Neural crest cell (in vitro differentiated cells): Measurements from ENCODE around the gene PRR12. TPM values are rescaled to one million over a fixed set of nuclear protein-coding genes. Genes with fewer than 3 reads are reported as not detected.
A peak's percentile ranks its signal among the peaks of the same experiment; 100 is the strongest.

ENCODE experiments used
- DNase-seq: peaks from one replicate; pipeline ENCODE4 v3.0.0; 2021; ENCODE audit warnings: low read depth, mixed read lengths, low spot score
- H3K27ac Mint-ChIP-seq: one replicate; pipeline ENCODE4 v1.8.0; 2021; ENCODE audit warnings: mild to moderate bottlenecking, mixed read lengths; ENCODE audit not compliant: unreplicated experiment
- H3K27me3 Mint-ChIP-seq: 2 replicates; pipeline ENCODE4 v1.8.0; 2021; ENCODE audit warnings: low read depth, mild to moderate bottlenecking, mixed read lengths
- H3K36me3 Mint-ChIP-seq: 2 replicates; pipeline ENCODE4 v1.8.0; 2021; ENCODE audit warnings: low read depth, mild to moderate bottlenecking, mixed read lengths
- H3K4me1 Mint-ChIP-seq: 2 replicates; pipeline ENCODE4 v1.8.0; 2021; ENCODE audit warnings: mixed read lengths
- H3K4me3 Mint-ChIP-seq: one replicate; pipeline ENCODE4 v1.8.0; 2021; ENCODE audit warnings: mild to moderate bottlenecking, mixed read lengths
- H3K9me3 Mint-ChIP-seq: 2 replicates; pipeline ENCODE4 v1.8.0; 2021; ENCODE audit warnings: mixed read lengths
- CTCF ChIP-seq: fragments of 200-600 bp; sonication (generic); conservative IDR thresholded peaks from 2 replicates; pipeline ENCODE4 v1.5.0; 2021; ENCODE audit warnings: antibody characterized with exemption, mild to moderate bottlenecking
- total RNA-seq: library from RNA; stranded (reverse); gene quantifications from 2 replicates; pipeline ENCODE4 v1.2.1, GENCODE V29; 2021

Gene PRR12
- total RNA-seq, 1 donor from 2014 or later: 51.7 TPM

- Mint-ChIP-seq H3K4me3 (no peak overlapping the region), H3K36me3 (peaks cover 6% of the 10 kb centered on the region), H3K9me3 (no peaks in the 10 kb centered on the region), H3K4me1 (no peaks in the 10 kb centered on the region), H3K27ac (no peak overlapping the region), H3K27me3 (no peaks in the 10 kb centered on the region)
- no peak for TF ChIP-seq CTCF
- no peak for DNase-seq
These were observed 63.6 kb downstream of the PRR12 start for GRCh38 chr19:49654581-49654980.

GRCh38 chr19:49655570-49656455 lies 64.8 kb downstream of the PRR12 start:
- peaks cover 10% of the 10 kb centered on the region for H3K36me3 Mint-ChIP-seq
- H3K27me3 Mint-ChIP-seq: no peaks in the 10 kb centered on the region
- no peak overlapping the region for H3K27ac Mint-ChIP-seq
- DNase-seq: no peak
- TF ChIP-seq CTCF: no peak
- H3K9me3 Mint-ChIP-seq: no peaks in the 10 kb centered on the region
- H3K4me1 Mint-ChIP-seq: no peaks in the 10 kb centered on the region
- H3K4me3 Mint-ChIP-seq: peak overlapping the region; percentile 27

GRCh38 chr19:49656456-49657109 lies 65.6 kb downstream of the PRR12 start:
- TF ChIP-seq CTCF: no peak
- Mint-ChIP-seq H3K36me3 (peaks cover 10% of the 10 kb centered on the region), H3K27me3 (no peaks in the 10 kb centered on the region), H3K4me3 (peak overlapping the region; percentile 59), H3K4me1 (no peaks in the 10 kb centered on the region), H3K9me3 (no peaks in the 10 kb centered on the region), H3K27ac (peak overlapping the region; percentile 37)
- DNase-seq: no peak

GRCh38 chr19:49657493-49658138 lies 66.6 kb downstream of the PRR12 start:
- no peak for DNase-seq
- Mint-ChIP-seq H3K4me1 (no peaks in the 10 kb centered on the region), H3K27ac (peak overlapping the region; percentile 67), H3K4me3 (peak overlapping the region; percentile 12), H3K9me3 (no peaks in the 10 kb centered on the region), H3K36me3 (peaks cover 10% of the 10 kb centered on the region), H3K27me3 (no peaks in the 10 kb centered on the region)
- no peak for TF ChIP-seq CTCF

GRCh38 chr19:49658139-49658517 lies 67.1 kb downstream of the PRR12 start:
- Mint-ChIP-seq H3K27ac (no peak overlapping the region), H3K4me3 (no peak overlapping the region), H3K9me3 (no peaks in the 10 kb centered on the region), H3K4me1 (no peaks in the 10 kb centered on the region), H3K36me3 (peaks cover 10% of the 10 kb centered on the region), H3K27me3 (no peaks in the 10 kb centered on the region)
- no peak for DNase-seq
- no peak for TF ChIP-seq CTCF
